ENCODE results near the gene SKA2. TPM values are rescaled to one million over a fixed set of nuclear protein-coding genes. Genes with fewer than 3 reads are reported as not detected.
"Not testable (repeated sequence)": the region's sequence is repeated elsewhere in the genome, so short reads cannot be mapped to it uniquely, and the experiment has no call there.

Gene SKA2
- total RNA-seq, result 63.3 and 106 TPM in 2 replicates

- no peak for DNase-seq (ENCODE audit: low read depth)
Measured at GRCh38 chr17:59154721-59155438, at the start of gene SKA2. SKA2 (minus strand) TSS chr17:59155186; CDS start chr17:59155163, 23 bp downstream.

- DNase-seq (ENCODE audit: low read depth), result no peak
Measured at GRCh38 chr17:59202320-59202719, 47.3 kb upstream of the SKA2 start.

GRCh38 chr17:59199398-59199797, 44.4 kb upstream of the SKA2 start:
- DNase-seq (ENCODE audit: low read depth), result no peak

GRCh38 chr17:59193336-59193862, 38.4 kb upstream of the SKA2 start:
- peak; percentile 29 for DNase-seq (ENCODE audit: low read depth)

- DNase-seq (ENCODE audit: low read depth), result no peak
Measured at GRCh38 chr17:59190806-59191205, 35.8 kb upstream of the SKA2 start.

GRCh38 chr17:59186850-59187249, 31.9 kb upstream of the SKA2 start:
- peak; percentile 12 for DNase-seq (ENCODE audit: low read depth)

- DNase-seq (ENCODE audit: low read depth), result no peak
Measured at GRCh38 chr17:59185997-59186396, 31.0 kb upstream of the SKA2 start.

GRCh38 chr17:59181481-59181880, 26.5 kb upstream of the SKA2 start:
- no peak for DNase-seq (ENCODE audit: low read depth)

- DNase-seq (ENCODE audit: low read depth), result no peak
Measured at GRCh38 chr17:59180626-59181025, 25.6 kb upstream of the SKA2 start.

GRCh38 chr17:59179601-59180000, 24.6 kb upstream of the SKA2 start:
- not testable (repeated sequence) for DNase-seq (ENCODE audit: low read depth)

GRCh38 chr17:59178266-59178985, 23.4 kb upstream of the SKA2 start:
- no peak for DNase-seq (ENCODE audit: low read depth)

GRCh38 chr17:59175076-59175475, 20.1 kb upstream of the SKA2 start:
- DNase-seq (ENCODE audit: low read depth), result no peak

GRCh38 chr17:59174671-59175070, 19.7 kb upstream of the SKA2 start:
- no peak for DNase-seq (ENCODE audit: low read depth)

GRCh38 chr17:59172436-59173004, 17.5 kb upstream of the SKA2 start:
- DNase-seq (ENCODE audit: low read depth), result no peak

GRCh38 chr17:59167571-59168001, 12.6 kb upstream of the SKA2 start:
- no peak for DNase-seq (ENCODE audit: low read depth)

- DNase-seq (ENCODE audit: low read depth), result peak; percentile 72
Measured at GRCh38 chr17:59165933-59166342, 11.0 kb upstream of the SKA2 start.

GRCh38 chr17:59161477-59161876, 6.5 kb upstream of the SKA2 start:
- no peak for DNase-seq (ENCODE audit: low read depth)

GRCh38 chr17:59160157-59161025, 5.4 kb upstream of the SKA2 start:
- no peak for DNase-seq (ENCODE audit: low read depth)

GRCh38 chr17:59155439-59156177, 622 bp upstream of the SKA2 start, which contains the start of gene PRR11:
PRR11 (plus strand) TSS chr17:59155746; CDS start chr17:59169753, 14,007 bp downstream.
- DNase-seq (ENCODE audit: low read depth), result peak; percentile 100

GRCh38 chr17:59154292-59154720, 680 bp downstream of the SKA2 start:
- DNase-seq (ENCODE audit: low read depth), result peak; percentile 27

- no peak for DNase-seq (ENCODE audit: low read depth)
Measured at GRCh38 chr17:59152925-59153324, 2.1 kb downstream of the SKA2 start.
